HG03280 (cell line): ENCODE data around the gene KIAA1328.
A peak's percentile ranks its signal among the peaks of the same experiment; 100 is the strongest.
"Not testable (repeated sequence)": the region's sequence is repeated elsewhere in the genome, so short reads cannot be mapped to it uniquely, and the experiment has no call there.

Source experiments
- ATAC-seq: cut with Tn5 transposase; IDR thresholded peaks from one replicate; pipeline ENCODE4 v1.9.1; 2021; ENCODE audit warnings: mild to moderate bottlenecking, moderate library complexity; ENCODE audit not compliant: unreplicated experiment

The KIAA1328 gene

DNA sequence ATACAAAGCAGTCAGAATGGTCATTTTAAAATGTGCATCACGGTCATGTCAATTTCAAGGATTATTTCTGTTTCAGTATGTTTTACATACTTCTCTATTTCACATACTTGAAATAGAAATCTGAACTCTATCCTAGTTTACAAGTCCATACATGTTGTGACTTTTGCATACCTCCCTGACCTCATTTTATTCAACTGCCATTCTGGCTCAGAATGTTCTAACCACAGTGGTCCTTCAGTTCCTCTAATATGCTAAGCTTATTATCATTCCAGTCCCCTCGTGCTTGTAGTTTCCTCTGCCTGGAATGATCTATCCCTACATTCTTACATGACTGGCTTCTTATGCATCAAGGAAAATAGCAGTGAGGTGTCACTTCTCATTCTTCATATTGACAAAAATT, 295.6 kb downstream of the KIAA1328 start:
- peak; percentile 50 for ATAC-seq

DNA sequence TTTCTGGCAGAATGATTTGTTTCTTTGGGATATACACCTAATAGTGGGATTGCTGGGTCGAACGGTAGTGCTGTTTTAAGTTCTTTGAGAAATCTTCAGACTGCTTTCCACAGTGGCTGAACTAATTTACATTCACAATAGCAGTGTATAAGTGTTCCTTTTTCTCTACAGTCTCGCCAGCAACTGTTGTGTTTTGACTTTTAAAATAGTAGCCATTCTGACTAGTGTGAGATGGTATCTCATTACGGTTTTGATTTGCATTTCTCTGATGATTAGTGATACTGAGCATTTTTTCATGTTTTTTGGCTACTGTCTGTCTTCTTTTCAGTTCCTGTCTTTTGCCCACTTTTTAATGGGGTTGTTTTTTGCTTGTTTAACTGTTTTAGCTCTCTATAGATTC, 306.2 kb downstream of the KIAA1328 start:
- ATAC-seq: no peak

DNA sequence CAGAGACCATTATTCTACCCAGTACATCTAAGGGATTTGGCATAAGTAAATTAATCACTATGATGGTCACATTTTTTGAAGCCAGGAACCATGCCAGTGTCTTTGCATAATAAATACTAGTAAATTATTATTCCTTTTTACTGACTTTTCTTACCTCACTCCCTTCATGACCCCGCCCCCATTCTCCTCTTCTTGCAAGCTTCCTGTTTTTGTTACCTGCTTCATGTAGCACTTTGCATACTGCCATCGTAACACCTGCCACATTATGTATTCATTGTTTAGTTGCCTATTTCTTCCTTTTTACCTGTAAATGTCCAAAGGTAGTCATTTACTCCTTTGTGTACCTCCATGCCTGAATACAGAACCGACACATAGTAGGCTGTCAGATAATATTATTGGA, 309.5 kb downstream of the KIAA1328 start:
- ATAC-seq: no peak

DNA sequence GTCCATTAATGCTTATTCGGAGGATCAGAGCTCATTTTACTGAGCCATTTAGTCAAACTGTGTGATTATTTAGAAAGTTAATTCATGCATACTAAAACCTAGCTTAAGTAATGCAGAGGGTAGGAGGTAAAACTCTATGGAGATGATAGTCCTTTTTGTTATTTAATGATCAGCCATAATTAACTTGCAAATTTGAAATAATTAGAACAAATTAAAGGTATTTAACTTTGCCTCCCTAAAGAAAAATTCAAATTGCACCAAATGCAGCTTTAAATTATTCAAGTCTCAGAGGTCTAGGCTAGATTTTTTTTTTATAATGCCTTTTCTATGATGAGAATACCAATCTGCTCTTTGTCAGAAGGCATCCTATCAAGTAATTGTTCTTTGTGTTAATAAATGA, 310.9 kb downstream of the KIAA1328 start:
- no peak for ATAC-seq

DNA sequence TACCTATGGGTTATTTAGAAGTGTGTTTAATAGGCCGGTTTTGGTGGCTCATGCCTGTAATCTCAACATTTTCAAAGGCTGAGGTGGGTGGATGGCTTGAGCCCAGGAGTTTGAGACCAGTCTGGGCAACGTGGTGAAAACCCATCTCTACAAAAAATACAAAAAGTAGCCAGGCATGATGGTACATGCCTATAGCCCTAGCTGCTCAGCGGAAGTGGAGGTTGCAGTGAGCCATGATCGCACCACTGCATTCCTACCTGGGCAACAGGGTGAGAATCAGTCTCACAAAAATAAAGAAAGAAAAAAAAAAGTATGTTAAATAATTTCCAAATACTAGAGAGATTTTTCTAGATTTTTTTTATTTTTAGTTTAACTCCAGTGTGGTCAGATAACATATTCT, 316.0 kb downstream of the KIAA1328 start:
- ATAC-seq: no peak

DNA sequence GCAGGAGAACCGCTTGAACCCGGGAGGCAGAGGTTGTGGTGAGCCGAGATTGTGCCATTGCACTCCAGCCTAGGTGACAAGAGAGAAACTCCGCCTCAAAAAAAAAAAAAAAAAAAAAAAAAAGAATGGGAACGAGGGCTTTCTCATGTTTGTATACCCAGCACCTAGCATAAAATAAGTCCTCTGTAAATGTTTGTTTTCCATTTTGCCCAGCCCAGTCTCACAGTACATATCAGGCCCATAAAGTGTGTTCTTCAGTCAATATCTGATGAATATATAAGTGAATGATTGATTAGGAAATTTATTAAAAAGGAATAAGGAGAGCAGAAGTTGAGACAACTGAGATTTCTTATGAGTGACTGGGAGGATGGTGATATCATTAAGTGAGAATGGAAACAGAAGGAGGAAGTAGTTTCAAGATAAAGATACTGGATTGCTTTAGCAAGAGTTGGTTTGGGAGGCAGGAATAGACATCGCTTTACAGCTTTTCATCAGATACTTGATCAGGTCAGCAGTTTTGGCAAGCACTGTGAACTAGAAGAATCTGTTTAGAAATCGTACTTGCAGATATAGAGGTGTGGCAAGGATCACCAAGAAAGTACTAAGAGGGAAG, 327.5 kb downstream of the KIAA1328 start:
- no peak for ATAC-seq

DNA sequence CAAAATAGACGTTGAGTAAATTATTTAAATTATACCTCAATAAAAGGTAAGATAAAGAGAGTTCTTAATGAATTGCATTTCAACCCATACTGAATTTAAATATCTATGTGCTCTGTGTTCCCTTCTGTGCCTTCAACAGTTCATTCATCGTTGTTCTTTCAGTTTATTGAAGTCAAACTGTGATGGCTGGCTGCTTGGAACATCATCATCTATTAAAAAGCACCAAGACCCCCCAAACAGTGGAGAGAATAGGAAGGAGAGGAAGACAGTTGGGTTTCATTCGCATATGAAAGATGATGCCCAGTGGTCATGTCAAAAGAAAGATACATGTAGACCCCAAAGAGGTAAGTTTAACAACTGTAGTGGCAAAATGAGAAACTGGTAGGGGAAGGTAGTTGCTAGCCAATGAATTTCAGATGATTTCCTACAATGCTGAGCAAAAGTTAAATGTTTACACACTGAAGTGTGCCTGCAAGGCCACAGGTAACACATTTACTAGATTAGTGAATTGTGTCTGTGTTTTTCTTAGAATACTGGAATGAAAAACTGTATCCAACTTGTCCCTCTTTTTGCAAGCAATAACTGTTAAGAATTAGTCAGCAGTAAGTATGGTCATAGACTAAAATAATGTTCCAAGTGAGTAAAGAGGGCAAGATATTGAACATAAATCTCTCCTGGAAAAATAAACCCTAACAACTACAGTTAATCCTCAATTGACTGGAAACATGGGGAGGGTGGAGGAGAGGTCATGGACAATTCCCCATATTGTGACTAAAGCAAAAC, 331.3 kb downstream of the KIAA1328 start:
- ATAC-seq: no peak

DNA sequence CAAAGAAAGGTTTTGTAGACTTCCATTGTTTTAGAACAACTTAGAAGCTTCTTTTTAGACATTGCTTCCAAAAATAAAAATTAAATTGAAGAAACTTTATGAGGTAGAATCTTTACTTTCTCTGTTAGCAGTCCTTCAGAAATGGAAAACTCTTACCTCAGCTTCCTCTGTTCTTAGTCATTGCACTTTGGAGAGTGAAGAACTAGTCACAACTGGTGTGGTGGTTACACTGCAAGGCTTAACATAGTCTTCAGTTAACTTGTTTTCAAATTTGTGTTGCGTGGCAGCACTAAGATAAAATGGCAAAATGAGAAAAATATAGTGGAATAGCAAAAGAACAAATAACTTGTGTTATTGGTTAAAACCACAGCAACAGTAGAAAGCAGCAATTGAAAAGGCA, 332.6 kb downstream of the KIAA1328 start:
- no peak for ATAC-seq

DNA sequence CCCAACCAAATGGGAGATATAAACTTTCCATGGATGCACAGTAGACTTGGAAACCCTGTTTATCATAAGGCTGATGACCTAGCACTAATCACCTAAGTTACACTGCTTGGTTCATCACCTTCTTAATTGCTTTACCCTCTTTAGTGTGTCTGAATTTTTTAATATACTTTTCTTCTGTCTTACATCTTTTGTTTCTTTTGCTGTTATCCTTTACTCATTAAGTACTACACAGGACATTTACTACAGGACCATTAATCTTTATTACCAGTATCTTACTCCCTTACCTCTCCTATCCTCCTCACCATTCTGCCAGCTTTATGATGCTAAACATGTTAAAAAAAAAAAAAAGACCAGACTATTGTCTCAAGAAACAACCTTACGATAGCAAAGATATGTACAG, 333.6 kb downstream of the KIAA1328 start:
- no peak for ATAC-seq

DNA sequence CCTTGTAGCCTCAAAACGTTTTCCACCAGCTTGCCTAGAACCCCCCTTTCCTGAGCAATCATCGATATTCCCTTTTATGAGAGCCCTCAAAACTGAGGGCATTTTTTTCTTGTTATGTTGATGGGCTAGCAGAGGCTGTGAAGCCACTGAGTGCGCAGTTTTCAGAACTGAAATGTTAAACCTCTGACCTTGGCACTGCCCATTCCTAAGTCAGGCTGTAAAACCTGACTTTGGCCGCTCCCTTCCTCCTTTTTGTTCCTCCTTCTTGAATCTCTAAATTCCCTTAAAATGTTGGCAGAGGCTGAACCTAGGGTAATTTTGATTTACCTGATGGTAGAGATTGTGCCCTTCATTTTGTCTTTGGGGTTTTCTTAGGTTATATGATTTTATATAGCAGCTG, 334.2 kb downstream of the KIAA1328 start:
- no peak for ATAC-seq

DNA sequence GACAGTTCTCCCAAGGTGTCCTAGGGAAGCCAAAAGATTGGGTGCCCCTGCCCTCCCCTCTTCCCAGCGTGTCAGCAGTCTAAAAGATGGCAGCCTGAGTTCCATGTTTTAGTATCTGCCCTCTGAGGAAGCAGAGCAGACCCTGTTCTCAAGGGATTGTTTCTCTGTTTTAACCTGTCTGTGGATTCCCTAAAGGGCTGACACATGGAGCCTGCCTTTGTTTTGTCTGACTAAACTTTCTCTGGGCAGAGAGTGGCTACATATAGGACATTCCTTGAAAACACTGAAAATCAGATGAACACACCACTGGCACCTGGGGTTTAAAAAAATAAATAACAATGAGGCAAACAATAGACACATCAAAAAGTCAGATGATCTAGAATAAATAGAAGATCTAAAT, 337.6 kb downstream of the KIAA1328 start:
- ATAC-seq: no peak

DNA sequence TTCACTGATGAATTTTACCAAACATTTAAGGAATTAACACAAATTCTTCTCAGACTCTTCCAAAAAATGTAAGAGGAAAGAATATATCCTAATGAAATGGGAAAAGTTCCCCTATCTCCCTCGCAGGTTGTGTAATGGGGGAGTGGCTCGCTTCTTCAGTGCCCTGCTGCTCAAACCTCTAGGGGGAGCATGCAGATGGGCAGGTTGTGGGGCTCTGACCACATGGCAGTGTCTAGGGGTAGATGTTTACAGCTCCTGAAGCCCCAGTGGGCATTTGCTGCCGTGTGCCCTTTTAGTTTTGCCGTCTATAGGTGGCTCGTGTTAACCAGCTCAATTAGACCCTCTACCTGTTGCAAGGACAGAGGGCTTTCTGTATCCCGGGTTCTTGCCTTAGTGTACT, 338.0 kb downstream of the KIAA1328 start:
- ATAC-seq: not testable (repeated sequence)

DNA sequence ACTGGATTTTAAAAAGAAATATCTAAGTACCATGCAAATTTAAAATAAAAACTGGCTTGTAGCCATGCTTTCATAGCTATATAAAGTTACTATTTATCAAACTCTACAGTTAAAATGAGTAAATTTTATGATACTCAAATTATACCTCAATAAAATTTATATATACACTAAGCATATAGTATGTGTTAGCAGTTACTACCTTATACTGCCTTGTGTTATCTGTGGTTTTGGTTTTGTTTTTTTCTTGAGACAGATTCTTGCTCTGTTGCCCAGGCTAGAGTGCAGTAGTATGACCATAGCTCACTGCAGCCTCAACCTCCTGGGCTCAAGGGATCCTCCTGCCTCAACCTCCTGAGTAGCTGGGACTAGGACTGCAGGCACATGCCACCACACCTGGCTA, 342.1 kb downstream of the KIAA1328 start:
- ATAC-seq: no peak

DNA sequence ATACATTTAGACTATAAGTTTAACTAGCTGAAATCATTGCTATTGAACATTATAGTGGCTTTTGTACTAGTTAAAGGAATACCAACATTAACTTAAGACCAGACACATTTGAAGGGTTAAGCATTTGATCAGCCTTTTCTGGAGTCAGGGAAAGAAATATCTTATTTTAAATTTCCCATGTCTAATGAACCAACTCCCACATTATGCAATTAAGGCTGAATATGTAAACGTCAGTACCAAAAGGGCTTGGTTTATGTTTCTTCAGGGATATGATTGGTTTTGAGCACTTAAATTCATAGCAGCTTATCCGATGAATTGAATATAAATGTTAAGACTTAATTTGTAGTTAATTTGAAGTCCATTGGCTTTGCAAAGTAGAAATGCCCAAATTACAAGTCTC, 344.5 kb downstream of the KIAA1328 start:
- ATAC-seq: no peak

DNA sequence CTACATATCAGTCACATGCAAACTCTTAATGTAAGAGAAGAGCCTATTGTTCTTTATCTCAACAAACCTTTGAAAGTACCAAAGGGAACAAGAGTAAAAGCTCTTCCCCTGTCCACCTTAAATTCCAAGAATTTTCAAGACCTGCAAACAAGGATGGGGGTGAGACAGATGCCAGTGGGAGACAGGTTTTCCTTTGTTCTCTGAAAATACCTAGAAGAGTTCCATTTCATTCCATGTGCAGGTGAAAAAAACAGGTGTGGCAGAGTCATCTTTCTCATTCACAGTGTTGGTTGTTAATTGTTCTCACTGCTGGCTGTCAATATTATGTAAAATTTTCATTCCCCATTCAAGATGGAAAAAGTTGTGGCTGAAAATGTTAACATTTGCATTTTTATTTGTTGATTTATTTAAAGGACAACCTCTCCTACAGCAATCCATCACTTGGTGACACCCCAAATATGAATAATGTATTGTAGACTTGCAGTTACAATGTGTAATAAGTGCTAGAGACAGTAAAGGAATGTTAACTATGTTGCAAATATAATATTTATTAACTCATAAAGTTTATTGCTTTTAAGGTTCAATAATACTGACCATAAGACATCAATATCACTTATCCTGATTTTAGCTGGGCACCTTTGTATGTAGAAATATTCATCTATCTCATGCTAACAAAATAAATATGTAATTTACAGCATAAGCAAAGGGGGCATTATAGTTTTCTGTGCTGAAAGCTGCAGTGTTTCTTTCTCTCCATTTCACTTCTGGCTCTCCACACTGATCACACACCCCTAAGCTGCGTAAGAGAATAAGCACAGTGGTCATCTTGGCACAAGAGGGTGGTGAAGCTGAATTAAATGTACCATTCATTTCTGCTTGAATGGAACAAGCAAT, 347.0 kb downstream of the KIAA1328 start:
- ATAC-seq: no peak

DNA sequence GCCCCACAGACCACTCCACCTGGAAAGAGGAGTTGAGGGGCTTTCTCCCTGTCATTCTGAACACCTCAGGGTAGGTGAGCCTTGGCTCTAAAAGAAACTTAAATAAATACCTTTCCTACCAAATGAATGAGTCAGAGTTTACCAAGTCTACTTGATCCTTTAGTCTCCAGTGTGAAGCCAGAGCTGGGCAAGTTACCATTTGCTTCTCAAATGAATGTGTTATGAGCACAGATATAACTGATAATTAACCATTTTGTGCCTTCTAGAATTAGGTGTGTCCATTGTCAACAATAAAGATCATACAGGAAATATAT, 347.7 kb downstream of the KIAA1328 start:
- ATAC-seq: no peak

DNA sequence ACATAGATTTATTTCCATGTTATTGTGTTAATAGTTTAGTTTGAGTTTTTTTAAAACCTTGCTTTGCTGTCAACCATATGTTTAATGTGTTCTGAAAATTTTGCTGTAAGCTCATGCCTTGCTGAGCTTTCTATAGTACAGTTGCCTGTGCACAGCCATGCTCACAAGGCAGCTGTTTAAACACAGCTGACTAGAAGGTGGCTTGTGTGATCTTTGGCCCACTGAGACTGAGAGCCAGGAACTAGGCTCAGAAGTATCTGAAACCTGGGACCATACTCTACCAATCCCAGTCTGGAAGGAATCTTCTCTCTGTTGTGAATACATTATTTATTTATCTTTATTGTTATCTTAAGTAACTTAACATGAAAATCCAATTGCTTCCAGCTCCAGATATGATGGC, 350.5 kb downstream of the KIAA1328 start:
- ATAC-seq: no peak

DNA sequence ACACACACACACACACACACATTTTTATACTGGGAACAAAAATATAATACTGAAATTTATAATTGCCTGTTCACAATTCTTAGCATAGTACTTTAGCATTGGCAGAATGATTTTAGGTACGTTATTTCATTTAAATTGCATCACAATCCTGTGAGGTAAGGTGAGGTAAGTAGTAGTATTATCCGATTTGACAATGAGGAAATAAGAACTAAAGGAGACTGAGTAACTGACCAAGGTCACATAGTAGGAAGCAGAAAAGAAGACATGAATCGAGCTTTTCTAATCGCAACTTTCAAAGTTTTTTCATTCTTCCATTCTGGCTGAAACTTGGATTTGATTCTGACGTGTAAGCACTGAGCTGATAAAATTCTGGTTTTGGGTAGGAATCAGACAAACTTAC, 351.2 kb downstream of the KIAA1328 start:
- ATAC-seq: no peak

DNA sequence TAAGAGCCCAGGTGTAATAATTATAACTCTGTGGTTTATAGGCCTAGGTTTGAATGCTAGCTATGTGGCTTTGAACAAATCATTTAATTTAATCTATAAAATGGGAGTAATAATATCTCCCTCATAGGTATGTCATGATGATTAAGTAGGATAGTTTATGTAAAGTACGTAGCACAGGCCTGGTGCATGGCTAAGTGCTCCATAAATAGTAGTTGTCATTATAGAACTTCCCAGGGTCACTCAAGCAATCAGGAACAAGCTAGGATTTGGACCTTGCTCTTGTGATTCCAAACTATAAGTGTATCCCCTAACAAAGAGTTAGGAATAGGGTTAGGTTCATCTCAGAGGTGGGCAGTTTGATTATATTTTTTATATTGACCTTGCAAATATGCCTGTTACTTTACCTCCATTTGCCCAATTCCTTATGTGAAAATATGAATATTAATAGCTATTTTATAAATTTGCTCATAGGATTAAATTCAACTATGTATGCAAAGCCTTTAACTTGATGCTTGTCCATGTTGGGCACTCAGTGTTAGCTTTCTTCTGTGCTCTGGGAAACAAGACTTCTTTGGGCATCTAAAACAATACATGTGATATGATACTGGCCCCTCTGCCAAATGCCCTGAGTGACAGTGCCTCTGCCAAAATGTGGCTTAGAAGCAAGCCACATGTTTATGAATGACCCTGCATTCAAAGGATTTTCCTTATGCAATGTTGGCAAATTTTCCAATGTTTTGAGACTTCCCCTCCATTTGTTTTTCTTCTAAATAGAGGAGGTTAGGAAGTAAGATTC, 353.6 kb downstream of the KIAA1328 start:
- ATAC-seq: no peak

DNA sequence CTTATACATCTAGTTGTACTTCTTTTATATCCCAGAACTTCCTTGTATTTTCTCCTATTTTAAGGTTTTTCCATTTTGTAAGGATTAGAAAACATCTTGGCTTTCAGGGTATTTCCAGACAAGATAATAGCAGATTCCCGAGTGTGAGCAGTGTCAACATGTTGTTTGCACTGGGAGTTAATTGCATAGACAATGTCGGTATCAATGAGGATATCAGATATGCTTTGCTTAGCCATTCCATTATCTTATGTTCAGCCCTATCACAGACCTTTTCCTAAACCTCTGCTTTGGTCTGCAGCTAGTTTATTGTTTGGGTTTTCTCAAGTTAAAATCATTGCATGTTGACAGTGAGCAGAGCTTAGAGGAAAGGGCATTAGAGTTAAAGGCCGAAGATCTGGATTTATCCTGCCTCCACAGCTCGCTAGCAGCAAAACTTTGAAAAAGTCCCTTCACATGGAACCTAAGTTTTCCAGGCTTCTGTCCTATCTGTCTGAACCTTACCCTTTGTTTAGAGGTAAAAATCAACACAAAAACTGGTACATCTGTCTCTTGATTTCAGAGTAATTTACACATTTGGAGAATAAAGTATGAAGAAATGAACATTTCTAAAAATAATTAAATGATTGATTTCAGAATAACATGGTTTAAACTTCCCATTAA, 355.4 kb downstream of the KIAA1328 start:
- no peak for ATAC-seq
